SKM-1 (cell line): ENCODE measurements around the gene ERI3.

Experiments
- DNase-seq: peaks from one replicate; lab custom pipeline; 2025; ENCODE audit not compliant: unreplicated experiment; lab: John Stamatoyannopoulos, UW

The ERI3 gene

DNA sequence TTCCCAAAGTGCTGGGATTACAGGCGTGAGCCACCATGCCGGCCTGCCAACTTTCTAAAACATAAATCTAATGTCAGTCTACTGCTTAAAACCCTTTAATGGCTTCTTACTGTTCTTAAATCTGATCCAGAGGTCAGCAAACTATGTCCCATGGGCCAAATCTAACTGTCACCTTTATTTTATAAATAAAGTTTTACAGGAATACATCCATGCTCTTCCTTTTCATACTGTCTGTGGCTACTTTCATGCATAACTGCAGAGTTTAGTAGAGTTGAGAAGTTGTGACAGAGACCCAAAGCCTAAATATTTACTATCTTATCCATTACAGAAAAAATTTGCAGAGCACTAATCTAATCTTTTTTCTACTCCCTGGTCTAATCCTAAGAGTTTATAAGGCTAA, 3.8 kb downstream of the ERI3 start:
- DNase-seq: no peak

DNA sequence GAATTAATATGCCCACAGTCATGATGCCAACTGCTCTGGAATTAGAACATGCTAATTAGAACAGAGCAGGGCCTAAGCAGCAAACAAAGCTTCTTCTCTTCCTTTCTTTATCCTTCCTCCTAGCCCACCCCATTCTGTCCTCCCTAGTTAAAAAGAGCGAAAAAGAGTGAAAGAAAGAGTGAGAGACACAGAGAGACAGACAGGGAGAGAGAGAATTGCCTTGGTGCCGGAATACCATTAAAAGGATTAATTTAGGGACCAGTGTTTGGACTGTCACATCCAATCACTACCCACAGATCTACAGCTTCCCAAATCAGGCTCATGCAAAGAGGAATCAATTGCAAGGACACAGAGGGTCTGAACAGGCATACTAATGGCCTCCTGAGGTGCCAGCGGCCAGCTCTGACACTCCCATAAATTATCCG, 7.0 kb downstream of the ERI3 start:
- no peak for DNase-seq

DNA sequence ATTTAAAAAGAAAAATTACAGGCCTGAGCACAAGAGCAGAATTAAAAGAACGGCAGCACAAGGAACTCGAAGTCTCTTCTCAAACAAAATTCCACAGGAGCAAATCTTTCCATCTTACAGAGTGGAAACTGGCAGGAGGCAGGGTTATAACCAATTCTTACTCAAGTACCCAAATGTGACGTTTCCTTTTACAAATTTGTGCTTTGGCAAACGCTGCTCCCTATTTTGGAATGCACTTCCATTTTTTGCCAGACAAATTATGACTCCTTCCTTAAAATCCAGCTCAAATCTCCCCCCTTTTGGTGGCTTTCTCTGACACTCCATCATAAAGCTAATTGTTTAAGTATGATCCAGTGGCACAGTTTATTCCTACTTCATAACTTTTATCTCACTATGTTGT, 7.8 kb downstream of the ERI3 start:
- no peak for DNase-seq

DNA sequence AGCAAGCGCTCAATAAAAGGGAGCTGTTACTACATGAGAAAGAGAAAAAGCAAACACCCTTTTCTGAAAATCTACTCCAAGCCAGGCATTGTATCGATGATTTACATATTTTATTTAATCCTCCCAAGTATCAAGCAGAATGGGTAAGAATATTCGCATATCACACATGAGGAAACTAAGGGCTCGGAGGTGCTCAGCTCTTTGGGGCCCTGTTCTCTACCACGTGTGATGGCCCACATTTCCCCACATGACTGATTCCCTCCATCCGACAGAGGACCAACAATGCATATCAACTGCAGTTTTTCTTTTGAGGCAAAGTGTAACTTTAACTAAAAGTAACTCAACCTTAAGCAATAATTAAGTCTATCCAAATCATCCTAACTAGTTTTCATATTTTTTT, 8.2 kb downstream of the ERI3 start:
- DNase-seq: no peak

DNA sequence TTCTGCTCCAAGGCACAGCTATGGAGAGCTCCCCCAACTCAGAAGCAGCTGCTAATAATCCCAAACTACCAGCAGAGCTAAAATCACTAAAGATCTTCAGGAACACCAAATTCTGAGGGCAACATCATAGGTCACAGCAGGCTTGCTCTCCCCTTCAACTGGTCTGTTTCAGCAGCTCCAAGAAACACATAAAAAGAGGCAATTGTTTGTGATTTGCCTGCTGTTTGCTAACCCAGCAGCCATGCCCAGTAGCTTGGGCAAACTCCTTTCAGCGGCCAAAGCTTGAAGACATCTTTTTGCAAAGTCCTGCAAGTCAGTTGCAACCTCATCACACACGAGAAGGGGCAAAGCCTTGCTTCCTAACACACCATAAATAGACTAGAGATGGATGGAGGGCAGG, 8.9 kb downstream of the ERI3 start:
- no peak for DNase-seq

DNA sequence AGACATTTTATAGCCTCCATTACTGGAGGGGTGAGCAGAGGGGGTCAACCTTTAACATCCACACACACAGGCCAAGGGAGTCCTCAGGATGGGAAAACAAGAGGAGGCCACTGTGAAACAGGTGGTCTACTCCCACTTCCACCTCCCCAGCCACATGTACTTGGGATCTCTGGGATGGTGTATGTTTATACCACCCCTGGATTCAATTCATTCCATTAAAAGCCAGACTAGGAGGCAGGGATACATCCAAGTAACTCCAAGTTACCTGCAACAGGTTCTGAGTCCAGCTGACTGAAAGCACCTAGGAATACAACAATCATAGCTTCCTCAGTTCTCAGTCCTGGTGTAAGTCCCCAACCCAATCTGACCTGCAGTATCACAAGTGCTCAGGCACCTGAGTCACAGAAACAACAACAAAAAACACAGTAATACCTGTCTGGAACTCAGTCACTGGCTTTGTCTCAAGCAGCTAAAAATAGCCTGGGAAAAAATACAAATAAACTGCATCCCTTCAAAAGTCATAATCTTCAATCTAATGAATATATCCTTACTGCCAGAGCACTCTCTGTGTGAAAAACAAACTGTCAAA, 9.8 kb downstream of the ERI3 start:
- no peak for DNase-seq

DNA sequence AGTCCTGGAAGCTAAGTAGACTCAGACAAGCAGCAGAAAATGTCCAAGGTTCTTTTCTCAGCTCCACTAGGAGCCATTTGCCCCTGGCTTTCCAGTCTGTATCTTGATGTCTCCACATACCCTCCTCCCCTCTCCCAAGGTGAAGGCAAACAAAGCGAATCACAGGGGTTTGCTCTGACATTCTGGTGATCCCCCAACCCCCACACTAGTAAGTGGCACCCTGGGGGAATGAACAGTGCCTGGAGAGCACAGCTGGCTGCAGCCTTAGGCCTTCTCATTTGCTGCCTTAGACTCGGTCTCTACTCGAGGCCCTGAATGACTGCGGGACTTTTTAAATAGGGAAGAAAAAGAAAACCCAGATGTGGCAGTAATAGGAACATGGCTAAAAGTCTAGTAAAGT, 15.3 kb downstream of the ERI3 start:
- DNase-seq: no peak

DNA sequence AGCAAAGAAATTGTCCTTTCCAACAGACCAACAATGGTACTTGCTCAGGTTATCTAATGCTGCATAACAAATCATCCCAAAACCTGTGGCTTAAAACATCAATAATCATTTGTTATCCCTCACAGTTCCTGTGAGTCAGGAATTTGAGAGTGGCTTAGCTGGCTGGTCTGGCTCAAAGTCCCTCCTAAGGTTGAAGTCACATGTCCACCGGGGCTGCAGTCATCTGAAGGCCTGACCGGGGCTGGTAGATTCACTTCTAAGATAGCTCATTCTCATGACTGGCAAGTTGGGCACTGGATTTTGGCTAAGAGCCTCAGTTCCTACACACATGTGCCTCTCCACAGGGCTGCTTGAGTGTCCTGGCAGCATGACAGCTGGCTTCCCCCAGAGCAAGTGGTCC, 16.9 kb downstream of the ERI3 start:
- no peak for DNase-seq

DNA sequence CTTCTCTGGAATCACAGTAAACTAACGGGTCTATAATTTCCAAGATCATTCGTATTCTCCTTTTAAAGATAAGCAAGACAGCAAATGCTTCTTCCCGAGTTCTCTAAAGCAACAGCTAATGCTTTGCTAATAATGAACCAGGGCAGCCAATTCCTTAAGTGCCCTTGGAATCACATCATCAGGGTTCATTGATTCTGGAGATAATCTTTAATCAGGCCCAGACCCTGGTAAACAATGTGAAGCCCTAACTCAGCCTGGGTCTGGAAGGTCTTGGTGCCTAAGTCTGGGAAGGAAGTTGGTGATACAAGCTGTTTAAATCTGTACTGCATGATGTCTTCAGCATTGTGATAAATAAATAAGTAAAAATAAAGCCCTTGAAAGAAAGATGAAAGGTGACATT, 18.4 kb downstream of the ERI3 start:
- no peak for DNase-seq

DNA sequence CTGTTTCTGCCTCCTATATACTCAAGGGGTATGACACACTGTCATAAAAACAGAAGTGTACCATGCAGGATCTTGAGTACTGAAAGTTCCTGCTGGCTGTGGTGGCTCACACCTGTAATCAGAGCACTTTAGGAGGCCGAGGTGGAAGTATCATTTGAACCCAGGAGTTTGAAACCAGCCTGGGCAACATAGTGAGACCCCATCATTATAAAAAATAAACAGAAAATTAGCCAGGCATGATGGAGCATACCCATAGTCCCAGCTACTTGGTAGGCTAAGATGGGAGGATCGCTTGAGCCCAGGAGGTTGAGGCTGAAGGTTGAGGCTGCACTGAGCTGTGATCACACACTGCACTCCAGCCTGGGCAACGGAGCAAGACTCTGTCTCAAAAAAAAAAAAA, 20.1 kb downstream of the ERI3 start:
- no peak for DNase-seq

DNA sequence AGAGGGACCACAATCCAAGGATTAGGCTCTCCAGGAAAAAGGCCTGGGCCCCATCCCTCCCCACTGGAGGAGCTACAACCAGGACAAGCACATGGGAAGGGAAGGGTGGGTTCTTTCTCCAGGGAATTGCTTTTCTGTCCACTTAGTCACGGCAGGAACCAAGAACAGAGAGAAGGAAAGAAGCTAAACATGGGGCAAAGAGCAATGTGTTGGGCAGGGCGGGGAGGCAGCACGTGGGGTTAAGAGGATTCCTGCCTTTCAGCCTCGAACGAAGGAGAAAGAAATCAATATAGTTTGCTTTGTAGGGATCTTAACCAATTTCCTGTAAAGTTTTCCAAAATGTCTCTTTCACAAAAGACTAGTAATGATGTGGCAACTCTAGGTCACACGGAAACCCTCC, 21.7 kb downstream of the ERI3 start:
- no peak for DNase-seq

DNA sequence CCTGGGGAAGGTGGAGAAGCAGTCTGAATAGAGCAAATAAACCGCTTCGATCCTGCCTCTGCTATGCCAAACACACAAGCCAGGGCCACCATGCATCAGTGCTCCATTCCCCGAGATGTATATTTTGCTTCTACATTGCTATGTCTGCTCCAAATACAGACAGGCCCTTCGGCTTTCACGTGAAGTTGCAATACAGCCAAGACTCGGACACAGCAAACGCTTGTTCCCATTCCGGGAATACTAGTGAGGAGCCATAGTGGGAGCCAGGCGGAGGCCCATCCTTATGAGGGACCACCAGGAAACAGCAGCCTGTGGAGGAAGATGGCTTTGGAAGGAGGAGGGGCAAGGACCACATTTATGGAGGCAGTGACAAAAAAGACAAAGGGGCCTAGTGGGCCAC, 22.6 kb downstream of the ERI3 start:
- no peak for DNase-seq

DNA sequence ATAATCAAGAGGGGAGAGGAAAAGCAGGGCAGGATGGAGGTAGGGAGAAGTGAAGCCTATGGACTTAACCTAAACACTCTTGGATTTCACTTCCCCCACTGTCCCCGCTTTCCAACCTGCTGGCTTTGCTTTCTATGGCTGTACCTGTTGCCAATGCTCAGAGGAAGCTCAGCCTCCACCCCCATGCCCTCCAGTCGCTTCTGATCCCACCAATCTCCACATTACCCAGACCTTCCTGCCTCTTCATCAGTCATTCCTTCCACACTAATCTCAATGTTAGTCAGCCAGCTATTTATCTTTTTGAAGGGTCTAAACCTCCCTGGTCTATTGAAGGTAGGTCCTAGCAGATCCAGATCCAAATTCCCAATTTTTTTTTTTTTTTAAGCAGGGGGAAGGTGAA, 24.1 kb downstream of the ERI3 start:
- DNase-seq: no peak

DNA sequence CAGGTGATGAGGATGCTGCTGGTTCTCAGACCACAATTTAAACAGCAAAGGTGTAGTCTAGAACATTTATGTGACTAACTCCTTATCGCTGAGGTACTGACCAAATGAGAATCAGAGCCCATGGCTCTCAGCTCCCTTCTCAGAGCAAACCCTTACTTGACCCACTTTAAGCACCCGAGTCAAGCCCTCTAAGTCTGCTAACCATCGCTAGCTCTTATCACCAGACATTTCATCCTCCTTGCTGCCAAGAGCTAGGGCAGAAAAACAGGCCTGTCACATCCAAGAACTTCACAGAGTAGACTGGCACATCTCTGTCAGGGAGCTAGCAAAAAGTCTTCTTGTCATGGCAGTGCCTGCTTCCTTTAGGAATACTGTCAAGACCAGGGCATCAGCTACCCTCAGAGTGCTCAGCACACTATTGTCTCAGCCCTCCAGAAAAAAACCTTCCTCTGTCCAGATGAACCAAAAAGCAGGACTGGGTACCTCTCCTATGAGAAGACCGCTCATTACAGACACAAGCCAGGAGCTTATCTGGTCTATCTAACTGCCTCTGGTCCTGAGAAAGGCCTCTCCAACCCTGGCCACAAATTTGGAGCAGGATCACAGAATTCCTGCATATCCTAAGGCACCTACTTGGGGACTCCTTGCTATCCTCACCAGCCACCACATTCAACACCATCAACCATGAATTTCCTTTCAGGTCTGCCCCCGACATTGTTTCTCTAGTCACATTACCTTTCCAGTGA, 26.2 kb downstream of the ERI3 start:
- DNase-seq: no peak

DNA sequence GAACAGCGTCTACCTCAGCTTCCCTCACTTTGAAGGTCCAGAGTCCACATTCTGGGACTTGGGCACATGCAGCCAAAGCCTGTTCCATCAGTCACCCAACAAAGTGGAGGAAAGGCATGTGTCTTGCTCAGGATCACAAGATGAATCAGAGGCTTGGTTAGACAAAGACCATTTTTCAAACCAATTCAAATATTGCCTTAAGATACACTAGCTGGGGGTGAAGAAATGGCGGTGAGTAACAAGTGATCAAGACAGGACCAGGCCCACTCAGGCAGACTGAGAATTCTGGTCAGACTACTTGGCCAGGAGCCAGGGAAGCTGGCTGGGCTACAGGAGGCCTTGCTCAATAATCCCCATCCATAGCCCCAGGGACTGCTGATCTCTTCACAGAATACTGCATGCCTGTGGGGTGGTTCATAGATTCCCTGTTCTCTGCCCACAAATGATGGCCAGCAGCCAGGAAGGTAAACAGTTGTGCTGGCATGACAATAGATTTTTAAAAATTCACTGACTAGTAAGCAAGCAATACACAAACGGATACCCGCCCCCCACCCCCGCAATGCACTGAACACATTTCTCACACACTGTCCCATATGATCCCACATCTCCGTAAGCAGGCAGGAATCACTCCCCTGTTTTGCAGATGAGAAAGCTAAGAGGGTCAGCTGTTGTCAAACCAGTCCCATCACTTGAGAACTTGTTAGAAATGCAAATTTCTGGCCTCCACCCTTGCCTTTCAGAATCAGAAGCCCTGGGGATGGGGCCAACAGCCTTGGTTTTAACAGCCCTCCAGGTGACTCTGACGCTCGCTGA, 27.2 kb downstream of the ERI3 start:
- no peak for DNase-seq

DNA sequence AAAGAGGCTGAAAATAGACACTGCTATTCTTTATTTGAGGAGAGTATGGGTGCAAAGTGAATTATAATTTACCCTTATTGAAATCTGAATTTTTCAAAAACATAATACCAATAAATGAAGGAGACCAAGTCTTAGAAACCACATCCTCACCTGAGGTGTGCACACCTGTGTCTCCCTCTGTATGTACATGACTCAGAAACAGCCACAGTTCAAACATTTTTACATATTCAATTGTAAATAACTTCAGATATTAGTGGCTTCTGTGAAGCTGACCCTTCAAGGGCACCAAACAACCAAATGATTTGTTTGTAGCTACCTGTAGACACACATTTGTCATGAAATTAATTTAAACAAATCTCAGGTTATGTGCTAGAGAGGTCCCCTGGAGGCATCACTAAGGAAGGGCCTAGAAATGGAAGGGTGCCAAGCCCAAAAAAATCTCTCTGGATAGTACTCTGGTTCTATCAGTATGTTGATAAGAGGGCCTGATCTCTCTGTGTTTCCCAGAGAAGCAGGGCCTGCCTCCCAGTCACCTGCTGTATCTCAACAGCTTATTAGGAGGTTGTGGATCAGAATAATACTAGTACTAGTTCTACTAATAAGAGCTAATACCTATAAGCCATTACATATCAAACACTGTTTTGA, 28.1 kb downstream of the ERI3 start:
- no peak for DNase-seq

DNA sequence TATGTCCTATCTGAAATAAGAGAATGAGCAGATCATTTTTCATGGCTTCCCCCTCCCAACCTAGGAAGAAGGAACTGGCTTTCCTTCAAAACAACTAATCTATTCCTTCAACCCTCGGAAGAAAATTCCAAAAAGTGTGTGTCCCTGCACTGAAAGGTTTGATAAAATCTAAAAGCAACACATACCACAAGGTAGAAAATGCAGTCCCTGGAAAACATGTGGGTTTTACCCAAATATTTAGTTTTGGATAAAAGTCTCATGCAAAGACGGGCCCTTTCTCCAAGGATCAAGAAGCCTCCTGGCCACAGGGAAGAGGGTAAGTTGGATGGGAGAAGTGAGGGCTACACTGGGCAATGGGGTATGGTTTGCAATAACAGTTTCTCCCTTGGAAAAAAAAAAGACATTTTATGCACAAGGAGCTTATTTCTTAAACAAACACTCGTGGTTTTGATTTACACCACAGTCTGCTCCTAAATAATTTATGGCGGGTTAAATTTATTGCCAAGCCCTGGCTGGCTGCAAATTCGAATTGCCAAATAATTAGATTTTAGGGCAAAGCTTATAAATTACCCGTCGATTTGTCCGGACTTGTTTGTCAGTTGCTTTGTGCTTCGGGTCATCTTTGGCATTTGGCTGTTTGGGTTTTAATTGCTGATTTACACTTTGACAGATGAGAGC, 28.9 kb downstream of the ERI3 start:
- no peak for DNase-seq

DNA sequence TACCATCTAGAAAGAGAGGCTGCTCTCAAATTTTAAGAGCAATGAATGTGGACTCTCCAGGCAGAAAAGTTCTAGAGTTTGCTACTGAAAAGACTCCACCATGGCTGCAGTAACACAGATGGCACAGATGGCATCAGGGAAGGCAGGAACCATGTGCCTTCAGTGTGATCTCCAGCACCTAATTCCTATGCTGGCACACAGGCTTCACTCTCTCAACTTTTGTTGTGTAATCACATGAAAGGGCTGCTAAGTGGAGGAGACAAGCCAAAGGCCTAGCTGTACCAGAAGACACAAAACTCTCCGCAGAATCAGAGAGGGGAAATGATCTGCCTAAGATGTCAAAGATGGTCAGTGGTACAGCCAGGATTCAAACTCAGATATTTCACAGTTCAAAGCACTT, 31.1 kb downstream of the ERI3 start:
- no peak for DNase-seq

DNA sequence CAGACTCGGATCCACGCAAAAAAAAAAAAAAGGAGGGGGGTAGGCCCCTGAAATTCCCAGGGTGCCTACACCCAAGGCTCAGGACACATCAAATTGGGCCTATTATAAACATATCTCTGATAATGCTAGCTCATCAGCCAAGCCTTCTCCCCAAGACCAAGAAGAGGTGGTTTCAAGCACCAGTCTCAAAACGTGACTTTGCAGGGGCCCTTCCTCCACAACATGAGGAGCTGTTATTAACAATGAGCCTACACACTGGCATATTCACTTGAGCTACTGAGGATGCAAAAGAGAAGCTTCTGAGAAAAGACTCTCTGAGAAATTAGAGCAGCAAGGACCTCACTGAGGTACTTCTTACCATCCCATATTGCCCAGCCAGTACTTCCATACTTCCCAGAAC, 32.7 kb downstream of the ERI3 start:
- DNase-seq: no peak

DNA sequence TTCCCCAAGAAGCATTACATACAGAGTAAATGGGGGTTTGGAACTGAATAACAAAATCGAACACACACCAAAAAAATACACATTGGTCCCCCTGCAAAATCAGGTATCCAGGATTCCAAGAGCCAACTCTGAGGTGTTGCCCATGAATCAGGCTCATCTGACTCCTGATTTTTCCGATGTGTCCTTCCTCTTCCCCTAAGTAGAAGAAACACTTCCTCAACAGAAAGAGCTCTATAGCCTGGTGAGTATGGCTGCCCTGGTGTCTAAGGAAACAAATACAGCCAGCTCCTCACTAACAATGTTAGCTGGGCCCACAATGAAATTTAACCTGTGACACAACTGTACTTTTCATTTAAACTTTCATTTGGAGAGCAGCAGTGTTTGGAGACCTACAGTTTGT, 33.6 kb downstream of the ERI3 start:
- DNase-seq: no peak
